Lower leg skin (tissue), 4 donors: Measurements from ENCODE around the gene HIP1. TPM values are rescaled to one million over a fixed set of nuclear protein-coding genes. Genes with fewer than 3 reads are reported as not detected.

Experiments
- DNase-seq, 2 donors: peaks; one replicate each; pipeline ENCODE4 v3.0.0-alpha.2; 2019; ENCODE audit warnings: low spot score in 2 of 2
- H3K4me3 ChIP-seq: fragments of 200-600 bp; sonication (generic); 2 replicates; pipeline ENCODE4 v1.5.1; 2017; ENCODE audit warnings: mild to moderate bottlenecking, low read depth; ENCODE audit not compliant: poor library complexity, severe bottlenecking
- POLR2A ChIP-seq, 2 donors: fragments of 450-650 bp; IDR thresholded peaks; one replicate each; pipeline ENCODE4 v1.6.1; 2016 to 2017; ENCODE audit warnings: antibody characterized with exemption in 2 of 2, mild to moderate bottlenecking in 1 of 2, moderate library complexity in 1 of 2
- WGBS, 2 donors: methylation state at CpG; one replicate each; pipeline ENCODE4 v1.1.5; 2018; 5-methylcytosine and 5-hydroxymethylcytosine counted together
- intact Hi-C: fragments of 100-400 bp; cut with DNase I; formaldehyde crosslinking; loops from one replicate; pipeline ENCODE4 v1.15.0; 2023; ENCODE audit warnings: low total_unique reads
- total RNA-seq, 4 donors: library from RNA; depleted of rRNA; stranded (reverse); fragments of >200 nt; gene quantifications; one replicate each; pipeline ENCODE4 v1.1.0, GENCODE V29; 2016
- TF ChIP-seq, protein P1 (sequence below), 3 donors: fragments of 450-650 bp; IDR thresholded peaks; one replicate each; pipeline ENCODE4 v1.5.1; 2016; ENCODE audit warnings: antibody characterized with exemption in 3 of 3, mild to moderate bottlenecking in 3 of 3, moderate library complexity in 2 of 3

The HIP1 gene
- total RNA-seq, 4 donors from 2014 or later: 20.1 to 30.3 (median 23.0) TPM

DNA sequence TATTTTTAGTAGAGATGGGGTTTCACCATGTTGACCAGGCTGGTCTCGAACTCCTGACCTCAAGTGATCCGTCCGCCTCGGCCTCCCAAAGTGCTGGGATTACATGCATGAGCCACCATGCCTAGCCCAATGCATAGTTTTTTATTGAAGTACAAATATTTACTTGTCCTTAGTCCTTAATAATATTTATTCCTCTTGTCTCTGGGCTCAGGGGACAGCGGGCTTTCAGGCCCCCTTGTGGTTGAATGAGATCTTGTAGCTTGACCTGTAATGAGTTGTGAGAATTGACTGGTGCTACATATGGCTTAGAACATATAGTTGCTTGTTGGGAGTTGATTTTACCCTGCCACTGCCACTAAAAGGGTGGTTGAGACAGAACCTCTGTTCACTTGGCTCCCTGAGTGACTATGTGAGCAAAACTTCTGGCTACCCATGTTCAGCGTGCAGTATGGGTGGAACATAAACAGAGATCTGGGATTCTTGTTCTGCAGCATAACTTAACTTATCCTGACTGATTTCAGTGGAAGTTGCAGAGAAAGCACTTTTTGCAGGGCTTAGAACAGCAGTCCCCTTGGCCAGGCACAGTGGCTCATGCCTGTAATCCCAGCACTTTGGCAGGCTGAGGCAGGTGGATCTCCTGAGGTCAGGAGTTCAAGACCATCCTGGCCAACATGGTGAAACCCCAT lies 18.4 kb upstream of the HIP1 start:
- intact Hi-C loops: no loop called here
- no peak for DNase-seq
- WGBS, 2 donors: 81 to 88% methylated on average over 6 of the region's 6 CpGs
- no peak for TF ChIP-seq POLR2A (IDR thresholded peaks at IDR 0.05)
- TF ChIP-seq, protein P1, sequence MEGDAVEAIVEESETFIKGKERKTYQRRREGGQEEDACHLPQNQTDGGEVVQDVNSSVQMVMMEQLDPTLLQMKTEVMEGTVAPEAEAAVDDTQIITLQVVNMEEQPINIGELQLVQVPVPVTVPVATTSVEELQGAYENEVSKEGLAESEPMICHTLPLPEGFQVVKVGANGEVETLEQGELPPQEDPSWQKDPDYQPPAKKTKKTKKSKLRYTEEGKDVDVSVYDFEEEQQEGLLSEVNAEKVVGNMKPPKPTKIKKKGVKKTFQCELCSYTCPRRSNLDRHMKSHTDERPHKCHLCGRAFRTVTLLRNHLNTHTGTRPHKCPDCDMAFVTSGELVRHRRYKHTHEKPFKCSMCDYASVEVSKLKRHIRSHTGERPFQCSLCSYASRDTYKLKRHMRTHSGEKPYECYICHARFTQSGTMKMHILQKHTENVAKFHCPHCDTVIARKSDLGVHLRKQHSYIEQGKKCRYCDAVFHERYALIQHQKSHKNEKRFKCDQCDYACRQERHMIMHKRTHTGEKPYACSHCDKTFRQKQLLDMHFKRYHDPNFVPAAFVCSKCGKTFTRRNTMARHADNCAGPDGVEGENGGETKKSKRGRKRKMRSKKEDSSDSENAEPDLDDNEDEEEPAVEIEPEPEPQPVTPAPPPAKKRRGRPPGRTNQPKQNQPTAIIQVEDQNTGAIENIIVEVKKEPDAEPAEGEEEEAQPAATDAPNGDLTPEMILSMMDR (IDR thresholded peaks at IDR 0.05): no peak
- H3K4me3 ChIP-seq: no peak overlapping the region

DNA sequence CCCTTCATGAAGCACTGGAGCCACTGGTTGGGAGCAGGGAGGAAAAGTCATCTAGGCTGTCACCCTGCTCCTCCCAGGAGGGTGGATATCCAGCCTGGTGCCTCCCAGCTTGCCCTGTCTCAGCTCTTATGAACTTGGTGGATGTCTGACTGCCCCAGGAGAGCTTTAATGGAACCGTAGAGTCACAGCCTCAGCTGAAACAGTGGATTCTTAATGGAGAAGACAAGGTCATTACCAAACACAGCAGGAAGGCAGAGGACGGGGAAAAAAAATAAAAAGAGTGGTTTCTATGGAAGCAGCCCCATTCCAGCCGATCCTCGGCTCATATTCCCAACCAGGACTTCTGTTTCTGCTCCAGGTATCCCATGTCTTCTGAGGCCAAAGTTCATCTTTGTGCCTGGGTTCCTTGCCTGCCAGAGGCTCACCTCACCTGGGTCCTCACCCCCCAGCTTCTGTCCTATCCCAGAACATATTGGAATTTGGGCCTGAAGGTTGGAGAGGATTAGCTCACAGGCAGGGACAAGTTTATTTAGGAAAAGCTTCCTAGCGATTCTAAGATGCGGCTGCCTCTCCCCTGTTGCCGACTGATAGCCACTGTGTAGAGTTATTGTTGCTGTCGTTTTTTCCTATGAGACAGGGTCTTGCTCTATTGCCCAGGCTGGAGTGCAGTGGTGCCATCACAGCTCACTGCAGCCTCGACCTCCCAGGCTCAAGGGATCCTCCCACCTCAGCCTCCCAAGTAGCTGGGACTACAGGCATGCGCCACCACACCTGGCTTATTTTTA lies 17.7 kb upstream of the HIP1 start:
- TF ChIP-seq POLR2A (IDR thresholded peaks at IDR 0.05): no peak
- TF ChIP-seq, protein P1 (IDR thresholded peaks at IDR 0.05): no peak
- 70 to 73% methylated on average over 10 of the region's 10 CpGs for WGBS, 2 donors
- intact Hi-C loops: no loop called here

DNA sequence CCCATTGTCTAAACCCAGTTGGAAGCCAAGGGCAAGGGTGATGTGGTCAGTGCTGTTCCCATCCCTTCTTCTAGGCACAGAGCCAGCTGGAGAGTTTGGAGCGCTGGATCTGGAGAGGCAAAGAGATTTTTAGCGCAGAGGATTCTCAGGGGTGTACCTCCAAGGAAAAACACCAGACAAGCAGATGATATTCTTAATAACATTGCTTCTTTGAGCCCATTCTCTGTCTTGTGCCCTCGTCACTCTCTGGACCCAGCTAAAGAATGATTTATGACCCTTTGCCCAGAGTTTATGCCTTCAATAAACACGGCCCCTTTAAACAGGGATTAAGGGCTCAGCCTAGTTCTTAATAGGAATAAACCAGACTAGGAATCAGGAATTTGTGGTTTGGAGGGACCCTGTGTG lies 4.7 kb upstream of the HIP1 start:
- TF ChIP-seq, protein P1 (IDR thresholded peaks at IDR 0.05): no peak
- TF ChIP-seq POLR2A (IDR thresholded peaks at IDR 0.05): no peak
- WGBS, 2 donors: 52 to 59% methylated on average over 4 of the region's 4 CpGs
- no peak for DNase-seq
- no peak overlapping the region for H3K4me3 ChIP-seq
- intact Hi-C loops: no loop called here

More for the DNA sequence above, 17.7 kb upstream of the HIP1 start:
- no peak overlapping the region for H3K4me3 ChIP-seq
- no peak for DNase-seq

DNA sequence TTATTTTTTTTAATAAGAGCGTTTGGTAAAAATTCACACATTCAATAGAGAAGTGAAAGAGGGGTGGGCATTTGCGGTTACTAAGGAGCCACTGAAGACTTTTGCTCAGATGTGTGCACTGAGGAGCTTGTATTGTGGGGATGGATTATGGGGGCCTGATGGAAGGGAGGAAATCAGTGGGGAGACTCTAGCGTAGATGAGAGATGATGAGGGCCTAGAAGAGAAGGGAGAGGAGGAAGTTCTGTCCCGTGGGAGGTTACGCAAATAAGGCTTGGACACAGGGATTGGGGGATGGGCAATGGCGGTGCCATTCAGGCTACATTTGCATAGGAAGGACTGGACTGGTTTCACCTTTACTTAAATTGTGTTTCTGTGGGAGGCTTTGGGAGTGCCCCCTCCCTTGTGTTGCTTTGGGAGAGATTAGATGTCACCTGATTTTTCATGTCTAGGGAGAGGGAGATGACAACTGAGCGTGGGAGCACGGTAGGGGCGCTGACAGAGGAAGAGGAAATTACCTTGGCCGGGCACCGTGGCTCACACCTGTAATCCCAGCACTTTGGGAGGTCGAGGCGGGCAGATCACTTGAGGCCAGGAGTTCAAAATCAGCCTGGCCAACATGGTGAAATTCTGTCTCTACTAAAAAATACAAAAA lies 2.2 kb upstream of the HIP1 start:
- intact Hi-C loops: no loop called here
- H3K4me3 ChIP-seq: no peak overlapping the region
- TF ChIP-seq POLR2A (IDR thresholded peaks at IDR 0.05): no peak
- TF ChIP-seq, protein P1 (IDR thresholded peaks at IDR 0.05): no peak
- 62 to 64% methylated on average over 13 of the region's 13 CpGs for WGBS, 2 donors
- peak; percentile 48 to 90 for DNase-seq

DNA sequence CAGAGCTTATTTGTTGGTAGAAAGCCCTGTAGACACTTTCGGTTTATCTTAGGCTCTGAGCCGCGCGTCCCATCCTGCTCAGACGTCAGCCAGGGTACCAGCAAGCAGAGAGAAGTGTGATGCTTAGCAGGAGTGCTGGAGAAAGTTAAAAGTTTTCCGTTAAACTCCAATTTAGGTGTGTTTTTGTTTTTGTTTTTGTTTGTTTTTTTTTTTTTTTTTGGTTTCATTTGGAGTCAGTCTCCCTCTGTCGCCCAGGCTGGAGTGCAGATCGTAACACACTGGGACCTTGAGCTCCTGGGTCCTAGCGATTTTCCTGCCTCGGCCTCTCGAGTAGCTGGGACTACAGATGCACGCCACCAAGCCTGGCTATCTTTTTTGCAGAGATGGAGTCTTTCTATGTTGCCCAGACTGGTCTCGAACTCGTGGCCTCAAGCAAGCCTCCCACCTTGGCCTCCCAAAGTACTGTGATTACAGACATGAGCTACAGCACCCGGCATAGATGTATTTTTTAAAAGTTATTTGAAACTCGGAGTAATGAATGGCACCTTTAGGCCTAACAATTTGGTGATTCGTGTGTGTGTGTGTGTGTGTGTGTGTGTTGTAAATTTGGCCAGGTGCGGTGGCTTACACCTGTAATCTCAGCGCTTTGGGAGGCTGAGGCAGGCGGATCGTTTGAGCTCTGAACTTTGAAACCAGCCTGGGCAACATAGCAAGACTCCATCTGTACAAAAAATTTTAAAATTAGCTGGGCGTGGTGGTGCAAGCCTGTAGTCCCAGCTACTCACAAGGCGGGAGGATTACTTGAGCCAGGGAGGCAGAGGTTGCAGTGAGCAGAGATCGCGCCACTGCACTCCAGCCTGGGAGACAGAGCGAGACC lies 1.3 kb upstream of the HIP1 start:
- DNase-seq: peak in 1 of 2 donors; percentile 83
- WGBS, 2 donors: 60 to 66% methylated on average over 26 of the region's 26 CpGs
- H3K4me3 ChIP-seq: peak overlapping the region; percentile 61
- no peak for TF ChIP-seq POLR2A (IDR thresholded peaks at IDR 0.05)
- TF ChIP-seq, protein P1 (IDR thresholded peaks at IDR 0.05): no peak
- intact Hi-C loops: no loop called here
